H1 (cell line): ENCODE measurements around the gene LCA5. TPM values are rescaled to one million over a fixed set of nuclear protein-coding genes. Genes with fewer than 3 reads are reported as not detected.

Source experiments
- CTCF ChIA-PET: fragments of 300-600 bp; sonication (Branson Sonifier 250); formaldehyde crosslinking; loops from one replicate; lab custom pipeline; 2021; ENCODE audit not compliant: partially characterized antibody; lab: Charles Lee
- POLR2A ChIA-PET: fragments of 300-600 bp; sonication (Branson Sonifier 250); formaldehyde crosslinking; loops from one replicate; lab custom pipeline; 2021; ENCODE audit warnings: inconsistent platforms; ENCODE audit not compliant: partially characterized antibody; lab: Charles Lee
- DNase-seq, 2 experiments: peaks; one replicate each; pipeline versions ENCODE4 v3.0.0 to v3.0.0-alpha.2; 2010 to 2022; ENCODE audit warnings: low spot score in 2 of 2, low read depth in 1 of 2, mixed read lengths in 1 of 2
- FAIRE-seq: peaks from 2 replicates; lab custom pipeline; 2011; peaks lifted over from hg19 to GRCh38; lab: Jason Lieb, UNC
- H2AFZ ChIP-seq: 2 replicates; pipeline ENCODE4 v1.8.1; 2012; ENCODE audit warnings: low read length, inconsistent platforms
- H2AK5ac ChIP-seq: 2 replicates; pipeline ENCODE4 v1.6.1; 2013; ENCODE audit warnings: low read depth, low read length
- H2BK120ac ChIP-seq: replicated peaks from 2 replicates; pipeline ENCODE3; 2013; ENCODE audit warnings: low read depth, low read length, inconsistent platforms
- H2BK12ac ChIP-seq: 2 replicates; pipeline ENCODE4 v1.6.1; 2013; ENCODE audit warnings: low read depth, low read length
- H2BK15ac ChIP-seq: 2 replicates; pipeline ENCODE4 v1.6.1; 2013; ENCODE audit warnings: low read length
- H2BK20ac ChIP-seq: 2 replicates; pipeline ENCODE4 v1.6.1; 2013; ENCODE audit warnings: low read length
- H2BK5ac ChIP-seq: 2 replicates; pipeline ENCODE4 v1.6.1; 2013; ENCODE audit warnings: low read depth, low read length
- H3K14ac ChIP-seq: 2 replicates; pipeline ENCODE4 v1.6.1; 2013; ENCODE audit warnings: inconsistent platforms; ENCODE audit not compliant: insufficient read length
- H3K18ac ChIP-seq: 2 replicates; pipeline ENCODE4 v1.6.1; 2013; ENCODE audit warnings: low read length; ENCODE audit errors: extremely low read depth
- H3K23ac ChIP-seq: 2 replicates; pipeline ENCODE4 v1.6.1; 2013; ENCODE audit warnings: inconsistent platforms; ENCODE audit not compliant: insufficient read length
- H3K23me2 ChIP-seq: 2 replicates; pipeline ENCODE4 v1.6.1; 2013; ENCODE audit warnings: low read depth, low read length
- H3K27ac ChIP-seq: 2 replicates; pipeline ENCODE4 v1.6.1; 2011; ENCODE audit warnings: low read depth, low read length, inconsistent platforms
- H3K27me3 ChIP-seq, 4 experiments: replicated peaks in 1 of 4; 1 replicate in 1 of 4; 2 replicates in 3 of 4; pipeline versions ENCODE4 v1.6.1 to v1.8.1; 2011 to 2013; ENCODE audit warnings: low read length in 3 of 4, mild to moderate bottlenecking in 3 of 4, inconsistent platforms in 2 of 4, mixed read lengths in 2 of 4, moderate library complexity in 1 of 4; ENCODE audit not compliant: control insufficient read depth in 3 of 4, insufficient read depth in 3 of 4; ENCODE audit errors: extremely low read depth in 1 of 4
- H3K36me3 ChIP-seq, 4 experiments: 2 replicates each; pipeline versions ENCODE4 v1.6.1 to v1.8.1; 2011 to 2013; ENCODE audit warnings: mild to moderate bottlenecking in 4 of 4, low read length in 3 of 4, moderate library complexity in 2 of 4, control low read depth in 1 of 4, inconsistent platforms in 1 of 4; ENCODE audit not compliant: insufficient read depth in 4 of 4, control insufficient read depth in 2 of 4
- H3K4ac ChIP-seq: replicated peaks from 2 replicates; pipeline ENCODE3; 2013; ENCODE audit warnings: low read length, low read depth, mixed read lengths, inconsistent platforms; ENCODE audit not compliant: insufficient read length
- H3K4me1 ChIP-seq, 4 experiments: replicated peaks in 1 of 4; 1 replicate in 1 of 4; 2 replicates in 3 of 4; pipeline versions ENCODE4 v1.6.1 to v1.8.1; 2011 to 2013; ENCODE audit warnings: low read length in 3 of 4, inconsistent platforms in 2 of 4, mixed read lengths in 1 of 4; ENCODE audit not compliant: insufficient read depth in 4 of 4, control insufficient read depth in 3 of 4
- H3K4me2 ChIP-seq, 2 experiments: 2 replicates each; pipeline versions ENCODE4 v1.6.1 to v1.8.1; 2011 to 2013; ENCODE audit warnings: low read depth in 2 of 2, low read length in 2 of 2, control low read depth in 1 of 2, inconsistent platforms in 1 of 2, mild to moderate bottlenecking in 1 of 2; ENCODE audit not compliant: insufficient read depth in 1 of 2
- H3K4me3 ChIP-seq, 4 experiments: fragments of 200-600, 300-600 bp in 1 of 4; sonication (generic), shearing (Covaris generic), sonication (Bioruptor Twin) in 1 of 4; 2 replicates each; pipeline versions ENCODE4 v1.5.1 to v1.8.1; 2011 to 2016; ENCODE audit warnings: low read length in 4 of 4, low read depth in 3 of 4, control low read depth in 2 of 4, inconsistent platforms in 2 of 4, mild to moderate bottlenecking in 2 of 4, mixed read lengths in 1 of 4, moderate library complexity in 1 of 4; ENCODE audit not compliant: insufficient read depth in 2 of 4; ENCODE audit errors: extremely low read depth in 1 of 4
- H3K56ac ChIP-seq: replicated peaks from 2 replicates; pipeline ENCODE3; 2013; ENCODE audit warnings: low read depth, mild to moderate bottlenecking, mixed read lengths, low read length, inconsistent platforms; ENCODE audit not compliant: insufficient read length
- H3K79me1 ChIP-seq: 2 replicates; pipeline ENCODE4 v1.6.1; 2013; ENCODE audit warnings: low read depth, low read length, control low read depth
- H3K79me2 ChIP-seq, 2 experiments: 2 replicates each; pipeline versions ENCODE4 v1.6.1 to v1.8.1; 2012 to 2013; ENCODE audit warnings: low read length in 2 of 2, mild to moderate bottlenecking in 2 of 2, inconsistent platforms in 1 of 2; ENCODE audit not compliant: insufficient read depth in 2 of 2, control insufficient read depth in 1 of 2
- H3K9ac ChIP-seq, 4 experiments: replicated peaks in 1 of 4; 1 replicate in 1 of 4; 2 replicates in 3 of 4; pipeline versions ENCODE4 v1.6.1 to v1.8.1; 2011 to 2013; ENCODE audit warnings: low read depth in 3 of 4, low read length in 3 of 4, control low read depth in 2 of 4, mild to moderate bottlenecking in 2 of 4, moderate library complexity in 2 of 4, inconsistent platforms in 1 of 4; ENCODE audit errors: extremely low read depth in 1 of 4
- H3K9me3 ChIP-seq, 2 experiments: 2 replicates each; pipeline versions ENCODE4 v1.6.1 to v1.8.1; 2012 to 2013; ENCODE audit warnings: mild to moderate bottlenecking in 2 of 2, moderate library complexity in 2 of 2, control low read depth in 1 of 2, inconsistent platforms in 1 of 2, low read depth in 1 of 2, low read length in 1 of 2, mixed read lengths in 1 of 2; ENCODE audit not compliant: insufficient read depth in 2 of 2
- H4K20me1 ChIP-seq, 2 experiments: replicated peaks in 1 of 2; 2 replicates each; pipeline versions ENCODE3 to v1.8.1; 2011 to 2013; ENCODE audit warnings: inconsistent platforms in 2 of 2, low read length in 2 of 2, mild to moderate bottlenecking in 1 of 2; ENCODE audit not compliant: insufficient read depth in 2 of 2, control insufficient read depth in 1 of 2
- H4K5ac ChIP-seq: 2 replicates; pipeline ENCODE4 v1.6.1; 2013; ENCODE audit warnings: low read length, low read depth, mixed read lengths, inconsistent platforms; ENCODE audit not compliant: insufficient read length
- H4K8ac ChIP-seq: 2 replicates; pipeline ENCODE4 v1.8.0; 2013; ENCODE audit warnings: mild to moderate bottlenecking, moderate library complexity, low read length, inconsistent platforms; ENCODE audit not compliant: insufficient read depth; ENCODE audit errors: extremely low read depth
- H4K91ac ChIP-seq: replicated peaks from 2 replicates; pipeline ENCODE3; 2013; ENCODE audit warnings: low read length, mixed read lengths, inconsistent platforms; ENCODE audit not compliant: insufficient read length
- ASH2L ChIP-seq: fragments of 200-600, 300-600 bp; sonication (generic); IDR thresholded peaks from one replicate; pipeline ENCODE4 v1.7.1; 2017; ENCODE audit warnings: low read length
- CHD1 ChIP-seq: IDR thresholded peaks from 2 replicates; pipeline ENCODE4 v1.6.1; 2012; ENCODE audit warnings: low read depth, low read length, improper control_type of control experiment
- CHD2 ChIP-seq: IDR thresholded peaks from 2 replicates; pipeline ENCODE4 v1.6.1; 2012; ENCODE audit warnings: low read length, improper control_type of control experiment
- EGR1 ChIP-seq: IDR thresholded peaks from 2 replicates; pipeline ENCODE4 v1.6.1; 2011; ENCODE audit warnings: low read depth, low read length, borderline replicate concordance
- EP300 ChIP-seq, 2 experiments: IDR thresholded peaks; 1 replicate in 1 of 2; 2 replicates in 1 of 2; pipeline ENCODE4 v1.6.1; 2011 to 2012; ENCODE audit warnings: low read depth in 2 of 2, low read length in 2 of 2, mild to moderate bottlenecking in 2 of 2, borderline replicate concordance in 1 of 2, inconsistent platforms in 1 of 2, moderate library complexity in 1 of 2
- FOSL1 ChIP-seq: IDR thresholded peaks from 2 replicates; pipeline ENCODE4 v1.6.1; 2011; ENCODE audit warnings: mild to moderate bottlenecking, low read depth, low read length, moderate library complexity; ENCODE audit not compliant: insufficient read depth
- NANOG ChIP-seq: IDR thresholded peaks from 2 replicates; pipeline ENCODE4 v1.6.1; 2011; ENCODE audit warnings: low read length, low read depth, mild to moderate bottlenecking, inconsistent platforms; ENCODE audit not compliant: insufficient read depth, poor library complexity, severe bottlenecking
- POU5F1 ChIP-seq: IDR thresholded peaks from 2 replicates; pipeline ENCODE4 v1.6.1; 2011; ENCODE audit warnings: low read depth, mild to moderate bottlenecking, low read length, moderate library complexity
- RFX5 ChIP-seq: IDR thresholded peaks from 2 replicates; pipeline ENCODE4 v1.6.1; 2011; ENCODE audit warnings: low read depth, low read length, improper control_type of control experiment, borderline replicate concordance
- SIRT6 ChIP-seq: IDR thresholded peaks from one replicate; pipeline ENCODE4 v1.7.1; 2012; ENCODE audit warnings: low read length, inconsistent platforms
- SP1 ChIP-seq: IDR thresholded peaks from 2 replicates; pipeline ENCODE4 v1.6.1; 2011; ENCODE audit warnings: low read depth, low read length
- TCF12 ChIP-seq: IDR thresholded peaks from 2 replicates; pipeline ENCODE4 v1.6.1; 2011; ENCODE audit warnings: low read depth, mild to moderate bottlenecking, low read length
- TEAD4 ChIP-seq: IDR thresholded peaks from 2 replicates; pipeline ENCODE4 v1.6.1; 2012; ENCODE audit warnings: low read depth, low read length, inconsistent platforms, mixed read lengths
- polyA plus RNA-seq, 7 experiments: library from polyadenylated mRNA; depleted of rRNA in 3 of 7; stranded (reverse) in 5 of 7; unstranded in 2 of 7; fragments of >200 nt in 5 of 7; fragments of 200-250 nt in 2 of 7; gene quantifications; 1 replicate in 5 of 7; 2 replicates in 1 of 7; 4 replicates in 1 of 7; pipeline versions ENCODE4 v1.2.1 to v1.2.3, GENCODE V29; 2011 to 2013; ENCODE audit warnings: missing spikeins in 2 of 7, mixed read lengths in 2 of 7
- total RNA-seq: library from RNA; stranded (reverse); fragmentation: NEBNext Ultra II Directional; extraction: Animal tissue kit (Norgen Biotek cat#: 25700); gene quantifications from 2 replicates; pipeline ENCODE4 v1.2.1, GENCODE V29; 2021
- TF ChIP-seq, protein P1 (sequence below): IDR thresholded peaks from 2 replicates; pipeline ENCODE4 v1.6.1; 2012; ENCODE audit warnings: inconsistent platforms

LCA5 gene
- total and polyA plus RNA-seq, 2 of the 8 experiments (the other 6 are each of a cell fraction or from before 2014, with no cell fraction given) = 0.44 to 3.6 TPM

GRCh38 chr6:79441192-79441591, 96.0 kb downstream of the LCA5 start:
- no peak overlapping the region for H2BK15ac ChIP-seq
- ChIA-PET CTCF (interaction anchor here (1.2 to 1.7 kb wide), 2 partner anchors 10 to 36 kb away, joined by 4 to 5 read pairs; no protein-coding TSS in a partner anchor), POLR2A (interaction anchor here (1.0 kb wide), 1 partner anchor 10 kb away, joined by 4 read pairs; no protein-coding TSS in a partner anchor)
- no peak overlapping the region for H2AFZ ChIP-seq
- no peak overlapping the region for H3K27ac ChIP-seq
- H3K79me2 ChIP-seq = no peaks in the 10 kb centered on the region
- H4K20me1 ChIP-seq = no peaks in the 10 kb centered on the region
- no peaks in the 10 kb centered on the region for H3K79me1 ChIP-seq
- DNase-seq (no peak), FAIRE-seq (no peak)
- H3K18ac ChIP-seq = no peak overlapping the region
- H2BK12ac ChIP-seq = no peak overlapping the region
- no peak overlapping the region for H4K5ac ChIP-seq
- H3K27me3 ChIP-seq = no peaks in the 10 kb centered on the region
- no peak overlapping the region for H2BK20ac ChIP-seq
- H2BK5ac ChIP-seq = no peak overlapping the region
- H3K36me3 ChIP-seq = no peaks in the 10 kb centered on the region
- H3K23me2 ChIP-seq = no peaks in the 10 kb centered on the region
- peaks cover 3 to 11% of the 10 kb centered on the region in 2 experiments; a peak in 2 of 4 replicates for H3K9me3 ChIP-seq
- TF ChIP-seq CHD2 = no peak
- no peak for TF ChIP-seq ASH2L
- no peak for TF ChIP-seq TEAD4
- TF ChIP-seq TCF12 = no peak
- no peak for TF ChIP-seq NANOG
- TF ChIP-seq EP300 (IDR thresholded peaks at IDR 0.05; ENCODE audit: borderline replicate concordance in 1 of 2, low read depth in 2 of 2, low read length in 2 of 2) = no peak
- TF ChIP-seq RFX5 = no peak
- TF ChIP-seq FOSL1 = no peak
- TF ChIP-seq CHD1 = no peak
- TF ChIP-seq, protein P1, sequence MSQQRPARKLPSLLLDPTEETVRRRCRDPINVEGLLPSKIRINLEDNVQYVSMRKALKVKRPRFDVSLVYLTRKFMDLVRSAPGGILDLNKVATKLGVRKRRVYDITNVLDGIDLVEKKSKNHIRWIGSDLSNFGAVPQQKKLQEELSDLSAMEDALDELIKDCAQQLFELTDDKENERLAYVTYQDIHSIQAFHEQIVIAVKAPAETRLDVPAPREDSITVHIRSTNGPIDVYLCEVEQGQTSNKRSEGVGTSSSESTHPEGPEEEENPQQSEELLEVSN = no peak
- TF ChIP-seq SIRT6 = no peak
- TF ChIP-seq POU5F1 = no peak
- TF ChIP-seq EGR1 = no peak
- TF ChIP-seq SP1 = no peak
- no peak overlapping the region for H3K23ac ChIP-seq
- H2BK120ac ChIP-seq = no peak overlapping the region
- H3K4me3 ChIP-seq = no peak overlapping the region
- no peak overlapping the region for H2AK5ac ChIP-seq
- no peak overlapping the region for H4K8ac ChIP-seq
- no peak overlapping the region for H3K14ac ChIP-seq
- H3K4ac ChIP-seq = no peak overlapping the region
- no peak overlapping the region for H4K91ac ChIP-seq
- H3K9ac ChIP-seq = no peak overlapping the region
- no peaks in the 10 kb centered on the region for H3K4me1 ChIP-seq
- H3K56ac ChIP-seq = no peak overlapping the region
- H3K4me2 ChIP-seq = no peak overlapping the region
